ENCODE data around the gene GCN1.

DNA sequence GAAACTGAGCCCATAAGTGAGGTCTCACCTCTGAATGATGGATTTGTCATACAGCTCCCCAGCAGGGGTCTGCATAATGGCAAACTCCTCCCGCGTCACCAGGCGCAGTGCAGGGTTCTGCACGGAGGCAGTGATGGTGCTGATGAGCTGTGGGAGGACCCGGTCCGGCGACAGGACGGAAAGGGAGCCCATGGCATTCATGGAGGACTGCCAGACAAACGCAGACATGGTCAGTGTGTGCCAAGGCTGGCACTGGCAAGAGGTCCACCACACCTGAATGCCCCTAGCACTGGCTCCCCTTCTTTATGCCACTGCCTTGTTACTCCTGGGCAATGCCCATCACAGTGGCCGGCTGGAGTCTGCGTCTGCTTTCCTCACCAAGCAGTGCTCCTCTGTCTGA lies 32.7 kb downstream of the GCN1 start:
- TF ChIP-seq, protein P1, sequence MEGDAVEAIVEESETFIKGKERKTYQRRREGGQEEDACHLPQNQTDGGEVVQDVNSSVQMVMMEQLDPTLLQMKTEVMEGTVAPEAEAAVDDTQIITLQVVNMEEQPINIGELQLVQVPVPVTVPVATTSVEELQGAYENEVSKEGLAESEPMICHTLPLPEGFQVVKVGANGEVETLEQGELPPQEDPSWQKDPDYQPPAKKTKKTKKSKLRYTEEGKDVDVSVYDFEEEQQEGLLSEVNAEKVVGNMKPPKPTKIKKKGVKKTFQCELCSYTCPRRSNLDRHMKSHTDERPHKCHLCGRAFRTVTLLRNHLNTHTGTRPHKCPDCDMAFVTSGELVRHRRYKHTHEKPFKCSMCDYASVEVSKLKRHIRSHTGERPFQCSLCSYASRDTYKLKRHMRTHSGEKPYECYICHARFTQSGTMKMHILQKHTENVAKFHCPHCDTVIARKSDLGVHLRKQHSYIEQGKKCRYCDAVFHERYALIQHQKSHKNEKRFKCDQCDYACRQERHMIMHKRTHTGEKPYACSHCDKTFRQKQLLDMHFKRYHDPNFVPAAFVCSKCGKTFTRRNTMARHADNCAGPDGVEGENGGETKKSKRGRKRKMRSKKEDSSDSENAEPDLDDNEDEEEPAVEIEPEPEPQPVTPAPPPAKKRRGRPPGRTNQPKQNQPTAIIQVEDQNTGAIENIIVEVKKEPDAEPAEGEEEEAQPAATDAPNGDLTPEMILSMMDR (IDR thresholded peaks at IDR 0.05): no peak
- TF ChIP-seq GRHL2 (CRISPR knock-in tag; IDR thresholded peaks at IDR 0.05; ENCODE audit: insufficient replicate concordance, severe bottlenecking) (no peak), ZNF232 (CRISPR knock-in tag; IDR thresholded peaks at IDR 0.05) (no peak), NFE2L1 (CRISPR knock-in tag; IDR thresholded peaks at IDR 0.05) (no peak), FOXP1 (CRISPR knock-in tag; IDR thresholded peaks at IDR 0.05; ENCODE audit: borderline replicate concordance) (no peak), ZNF138 (CRISPR knock-in tag; conservative IDR thresholded peaks at IDR 0.05) (no peak)
- TF ChIP-seq, protein P2, sequence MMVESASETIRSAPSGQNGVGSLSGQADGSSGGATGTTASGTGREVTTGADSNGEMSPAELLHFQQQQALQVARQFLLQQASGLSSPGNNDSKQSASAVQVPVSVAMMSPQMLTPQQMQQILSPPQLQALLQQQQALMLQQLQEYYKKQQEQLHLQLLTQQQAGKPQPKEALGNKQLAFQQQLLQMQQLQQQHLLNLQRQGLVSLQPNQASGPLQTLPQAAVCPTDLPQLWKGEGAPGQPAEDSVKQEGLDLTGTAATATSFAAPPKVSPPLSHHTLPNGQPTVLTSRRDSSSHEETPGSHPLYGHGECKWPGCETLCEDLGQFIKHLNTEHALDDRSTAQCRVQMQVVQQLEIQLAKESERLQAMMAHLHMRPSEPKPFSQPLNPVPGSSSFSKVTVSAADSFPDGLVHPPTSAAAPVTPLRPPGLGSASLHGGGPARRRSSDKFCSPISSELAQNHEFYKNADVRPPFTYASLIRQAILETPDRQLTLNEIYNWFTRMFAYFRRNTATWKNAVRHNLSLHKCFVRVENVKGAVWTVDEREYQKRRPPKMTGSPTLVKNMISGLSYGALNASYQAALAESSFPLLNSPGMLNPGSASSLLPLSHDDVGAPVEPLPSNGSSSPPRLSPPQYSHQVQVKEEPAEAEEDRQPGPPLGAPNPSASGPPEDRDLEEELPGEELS (CRISPR knock-in tag; IDR thresholded peaks at IDR 0.05): no peak
- TF ChIP-seq, protein P3, sequence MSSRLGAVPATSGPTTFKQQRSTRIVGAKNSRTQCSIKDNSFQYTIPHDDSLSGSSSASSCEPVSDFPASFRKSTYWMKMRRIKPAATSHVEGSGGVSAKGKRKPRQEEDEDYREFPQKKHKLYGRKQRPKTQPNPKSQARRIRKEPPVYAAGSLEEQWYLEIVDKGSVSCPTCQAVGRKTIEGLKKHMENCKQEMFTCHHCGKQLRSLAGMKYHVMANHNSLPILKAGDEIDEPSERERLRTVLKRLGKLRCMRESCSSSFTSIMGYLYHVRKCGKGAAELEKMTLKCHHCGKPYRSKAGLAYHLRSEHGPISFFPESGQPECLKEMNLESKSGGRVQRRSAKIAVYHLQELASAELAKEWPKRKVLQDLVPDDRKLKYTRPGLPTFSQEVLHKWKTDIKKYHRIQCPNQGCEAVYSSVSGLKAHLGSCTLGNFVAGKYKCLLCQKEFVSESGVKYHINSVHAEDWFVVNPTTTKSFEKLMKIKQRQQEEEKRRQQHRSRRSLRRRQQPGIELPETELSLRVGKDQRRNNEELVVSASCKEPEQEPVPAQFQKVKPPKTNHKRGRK (CRISPR knock-in tag; IDR thresholded peaks at IDR 0.05; ENCODE audit: borderline replicate concordance): no peak
- TF ChIP-seq, protein P4, sequence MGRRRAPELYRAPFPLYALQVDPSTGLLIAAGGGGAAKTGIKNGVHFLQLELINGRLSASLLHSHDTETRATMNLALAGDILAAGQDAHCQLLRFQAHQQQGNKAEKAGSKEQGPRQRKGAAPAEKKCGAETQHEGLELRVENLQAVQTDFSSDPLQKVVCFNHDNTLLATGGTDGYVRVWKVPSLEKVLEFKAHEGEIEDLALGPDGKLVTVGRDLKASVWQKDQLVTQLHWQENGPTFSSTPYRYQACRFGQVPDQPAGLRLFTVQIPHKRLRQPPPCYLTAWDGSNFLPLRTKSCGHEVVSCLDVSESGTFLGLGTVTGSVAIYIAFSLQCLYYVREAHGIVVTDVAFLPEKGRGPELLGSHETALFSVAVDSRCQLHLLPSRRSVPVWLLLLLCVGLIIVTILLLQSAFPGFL (CRISPR knock-in tag; IDR thresholded peaks at IDR 0.05; ENCODE audit: borderline replicate concordance): no peak
- TF ChIP-seq, protein P5, sequence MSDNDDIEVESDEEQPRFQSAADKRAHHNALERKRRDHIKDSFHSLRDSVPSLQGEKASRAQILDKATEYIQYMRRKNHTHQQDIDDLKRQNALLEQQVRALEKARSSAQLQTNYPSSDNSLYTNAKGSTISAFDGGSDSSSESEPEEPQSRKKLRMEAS (CRISPR knock-in tag; IDR thresholded peaks at IDR 0.05): no peak
- TF ChIP-seq, protein P6, sequence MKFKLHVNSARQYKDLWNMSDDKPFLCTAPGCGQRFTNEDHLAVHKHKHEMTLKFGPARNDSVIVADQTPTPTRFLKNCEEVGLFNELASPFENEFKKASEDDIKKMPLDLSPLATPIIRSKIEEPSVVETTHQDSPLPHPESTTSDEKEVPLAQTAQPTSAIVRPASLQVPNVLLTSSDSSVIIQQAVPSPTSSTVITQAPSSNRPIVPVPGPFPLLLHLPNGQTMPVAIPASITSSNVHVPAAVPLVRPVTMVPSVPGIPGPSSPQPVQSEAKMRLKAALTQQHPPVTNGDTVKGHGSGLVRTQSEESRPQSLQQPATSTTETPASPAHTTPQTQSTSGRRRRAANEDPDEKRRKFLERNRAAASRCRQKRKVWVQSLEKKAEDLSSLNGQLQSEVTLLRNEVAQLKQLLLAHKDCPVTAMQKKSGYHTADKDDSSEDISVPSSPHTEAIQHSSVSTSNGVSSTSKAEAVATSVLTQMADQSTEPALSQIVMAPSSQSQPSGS (CRISPR knock-in tag; IDR thresholded peaks at IDR 0.05; ENCODE audit: borderline replicate concordance, low read depth): no peak
